HG03439 (cell line): ENCODE measurements around the gene SLC5A1.
"Not testable (repeated sequence)": the region's sequence is repeated elsewhere in the genome, so short reads cannot be mapped to it uniquely, and the experiment has no call there.

ENCODE experiments used
- ATAC-seq: cut with Tn5 transposase; IDR thresholded peaks from one replicate; pipeline ENCODE4 v1.9.1; 2021; ENCODE audit warnings: mild to moderate bottlenecking, moderate library complexity; ENCODE audit not compliant: unreplicated experiment

SLC5A1 gene

GRCh38 chr22:32083814-32084213 lies 40.8 kb downstream of the SLC5A1 start:
- no peak for ATAC-seq

DNA sequence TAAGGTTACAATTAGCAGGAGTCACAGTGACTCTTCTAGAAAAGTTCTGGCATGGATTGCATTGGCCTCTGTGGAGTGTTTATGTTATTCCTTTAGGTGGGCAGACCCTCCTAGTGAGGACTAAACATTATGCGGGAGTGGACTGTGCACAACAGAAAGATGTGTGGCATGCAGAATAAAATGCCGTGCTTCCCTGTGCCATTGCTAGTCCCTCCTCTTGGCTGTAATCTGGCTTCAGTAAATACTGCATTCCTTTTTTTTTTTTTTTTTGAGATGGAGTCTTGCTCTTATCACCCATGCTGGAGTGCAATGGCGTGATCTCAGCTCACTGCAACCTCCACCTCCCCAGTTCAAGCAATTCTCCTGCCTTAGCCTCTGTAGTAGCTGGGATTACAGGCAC lies 45.0 kb downstream of the SLC5A1 start:
- no peak for ATAC-seq

- ATAC-seq = no peak
These were observed 54.0 kb downstream of the SLC5A1 start for GRCh38 chr22:32097018-32097417.

GRCh38 chr22:32097881-32098499 lies 54.9 kb downstream of the SLC5A1 start:
- no peak for ATAC-seq

GRCh38 chr22:32100711-32101110 lies 57.6 kb downstream of the SLC5A1 start:
- no peak for ATAC-seq

DNA sequence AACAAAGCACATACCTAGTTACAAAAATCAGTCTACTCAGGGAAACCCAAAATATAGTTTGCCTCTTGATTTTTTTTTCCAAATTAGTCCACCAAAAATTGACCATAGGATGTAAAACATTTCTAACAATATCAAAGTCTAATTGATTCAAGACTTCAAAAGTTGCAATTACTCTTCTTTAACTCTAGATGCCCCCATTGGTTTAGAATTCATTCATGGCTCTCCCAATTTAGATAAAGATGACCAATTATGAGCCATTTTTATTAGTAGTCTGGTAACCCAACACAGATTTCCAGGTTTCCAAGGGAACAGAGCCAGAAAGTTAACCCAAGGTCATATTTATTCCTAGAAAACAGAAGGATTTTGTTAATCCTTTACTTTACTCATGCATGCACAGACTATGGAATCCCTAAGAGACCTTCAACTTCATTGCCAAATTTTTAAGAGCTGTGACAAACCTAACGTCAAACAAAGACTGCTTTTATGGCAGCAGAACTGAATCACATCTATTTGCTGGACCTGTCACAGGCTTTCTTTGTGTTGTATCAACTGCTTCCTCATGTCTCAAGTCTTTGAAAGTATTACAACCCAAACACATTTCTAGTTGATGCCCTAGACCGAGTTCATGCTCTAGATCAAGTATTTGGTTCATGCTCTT lies 60.7 kb downstream of the SLC5A1 start:
- no peak for ATAC-seq

GRCh38 chr22:32106930-32107329 lies 63.9 kb downstream of the SLC5A1 start:
- ATAC-seq = no peak

- no peak for ATAC-seq
These were observed 69.3 kb downstream of the SLC5A1 start for GRCh38 chr22:32112380-32112779.

DNA sequence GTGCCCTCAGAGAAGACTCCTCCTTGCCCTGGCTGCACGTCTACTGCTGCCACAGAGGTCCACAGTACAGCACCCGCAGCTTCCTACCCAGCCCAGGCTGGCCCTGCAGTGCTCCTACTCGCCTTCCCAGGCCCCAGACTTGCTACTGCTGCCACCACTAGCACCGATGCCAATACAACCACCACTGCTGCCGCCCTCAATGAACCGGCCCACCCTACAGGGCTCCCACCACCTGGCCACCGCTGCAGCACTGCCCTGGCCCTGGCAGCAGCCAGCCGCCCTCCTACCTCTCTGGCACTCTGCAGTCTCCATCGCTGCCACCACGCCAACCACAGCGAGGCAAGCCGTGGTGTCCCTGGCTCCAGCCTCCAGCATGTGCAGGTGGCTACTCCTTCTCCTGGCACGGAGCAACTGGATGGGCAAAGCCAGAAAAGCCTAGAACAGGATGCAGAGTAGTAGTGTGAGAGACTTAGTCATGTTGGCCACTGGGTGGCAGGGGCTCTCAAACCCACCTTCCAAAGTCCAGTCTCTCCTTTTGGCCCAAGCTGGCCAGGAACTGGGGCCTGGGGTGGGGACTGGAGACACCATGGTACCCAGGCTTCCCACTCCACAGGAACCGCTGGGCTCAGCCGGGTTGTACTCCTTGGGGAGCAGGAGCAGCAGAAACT lies 76.6 kb downstream of the SLC5A1 start:
- no peak for ATAC-seq

GRCh38 chr22:32120603-32121002 lies 77.5 kb downstream of the SLC5A1 start:
- no peak for ATAC-seq

DNA sequence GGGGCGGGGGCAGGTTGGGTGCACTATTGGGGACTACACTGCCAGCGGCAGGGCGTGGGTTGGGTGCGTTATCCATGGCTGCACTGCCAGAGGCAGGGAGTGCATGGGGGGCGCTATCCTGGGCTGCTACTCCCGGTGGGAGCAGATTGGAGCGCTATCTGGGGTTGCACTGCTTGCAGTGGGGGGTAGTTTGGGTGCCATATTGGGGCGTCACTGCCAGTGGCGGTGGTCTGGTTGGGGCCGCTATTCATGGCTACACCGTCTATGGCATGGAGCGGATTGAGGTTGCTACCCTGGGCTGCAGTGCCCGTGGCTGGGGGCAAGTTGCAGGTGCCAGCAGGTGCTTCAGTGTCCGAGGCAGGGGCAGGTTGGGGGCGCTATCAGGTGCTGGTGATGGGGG lies 79.8 kb downstream of the SLC5A1 start:
- ATAC-seq = no peak

GRCh38 chr22:32123657-32124056 lies 80.6 kb downstream of the SLC5A1 start:
- no peak for ATAC-seq

- no peak for ATAC-seq
These were observed 84.8 kb downstream of the SLC5A1 start for GRCh38 chr22:32127904-32128303.

- no peak for ATAC-seq
These were observed 87.4 kb downstream of the SLC5A1 start for GRCh38 chr22:32130464-32130863.

GRCh38 chr22:32132126-32132525 lies 89.1 kb downstream of the SLC5A1 start:
- no peak for ATAC-seq

DNA sequence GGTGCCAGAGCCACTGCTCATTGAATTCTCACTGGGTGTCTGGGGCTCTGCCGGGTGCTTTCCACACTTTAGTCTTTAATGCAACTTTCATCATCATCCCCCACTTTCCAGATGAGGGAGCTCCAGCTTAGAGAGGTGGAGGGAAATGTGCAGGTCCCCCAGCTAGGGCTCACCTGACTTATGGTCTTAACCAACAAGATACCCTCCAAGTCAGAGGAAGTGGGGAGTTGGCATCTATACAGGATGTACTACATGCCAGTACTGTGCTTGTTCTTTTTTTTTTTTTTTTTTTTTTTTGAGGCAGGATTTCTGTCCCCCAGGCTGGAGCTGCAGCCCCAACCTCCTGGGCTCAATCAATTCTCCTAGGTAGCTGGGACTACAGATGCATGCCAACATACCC lies 89.7 kb downstream of the SLC5A1 start:
- no peak for ATAC-seq

- ATAC-seq = not testable (repeated sequence)
These were observed 91.7 kb downstream of the SLC5A1 start for GRCh38 chr22:32134796-32135195.

DNA sequence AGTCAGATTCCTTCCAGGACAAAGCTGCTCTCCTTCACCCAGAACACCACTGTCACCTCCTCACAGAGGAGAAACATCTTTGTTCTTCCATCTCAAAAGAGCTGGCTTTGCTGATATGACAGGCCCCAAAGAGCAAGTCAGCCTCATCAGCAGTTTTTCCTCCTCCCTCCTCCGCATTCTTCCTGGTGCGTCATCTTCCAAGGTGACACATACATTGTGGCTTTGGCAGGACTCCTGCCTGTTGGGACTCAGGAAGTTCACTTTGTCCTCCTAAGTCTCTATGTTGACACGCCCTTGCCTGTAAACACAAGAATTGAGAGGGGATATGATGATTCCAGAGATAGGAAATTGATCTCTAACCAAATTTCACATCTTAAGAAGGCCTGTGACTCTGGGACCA lies 92.9 kb downstream of the SLC5A1 start:
- not testable (repeated sequence) for ATAC-seq

GRCh38 chr22:32136881-32137280 lies 93.8 kb downstream of the SLC5A1 start:
- not testable (repeated sequence) for ATAC-seq

DNA sequence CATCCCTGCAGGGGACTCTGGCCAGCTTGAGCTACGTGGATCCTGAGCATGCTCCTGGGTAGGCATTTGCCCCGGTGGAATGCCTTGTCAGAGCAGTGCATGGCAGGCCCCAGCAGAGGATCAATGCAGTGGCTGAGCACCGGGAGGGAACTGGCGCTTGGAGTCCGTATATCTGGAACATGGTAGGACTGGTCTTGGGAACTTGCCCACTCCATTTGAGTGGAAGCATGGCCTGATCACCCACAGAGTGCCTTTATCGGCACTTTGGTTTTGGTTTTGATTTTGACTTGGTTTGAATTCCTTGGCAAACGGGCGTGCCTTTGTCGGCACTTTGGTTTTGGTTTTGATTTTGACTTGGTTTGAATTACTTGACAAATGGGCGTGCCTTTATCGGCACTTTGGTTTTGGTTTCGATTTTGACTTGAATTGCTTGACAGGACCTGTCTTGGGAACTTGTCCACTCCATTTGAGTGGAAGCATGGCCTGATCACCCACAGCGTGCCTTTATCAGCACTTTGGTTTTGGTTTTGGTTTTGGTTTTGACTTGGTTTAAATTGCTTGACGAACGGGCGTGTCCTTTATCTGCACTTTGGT lies 94.8 kb downstream of the SLC5A1 start:
- not testable (repeated sequence) for ATAC-seq

GRCh38 chr22:32138576-32138975 lies 95.5 kb downstream of the SLC5A1 start:
- ATAC-seq = not testable (repeated sequence)

DNA sequence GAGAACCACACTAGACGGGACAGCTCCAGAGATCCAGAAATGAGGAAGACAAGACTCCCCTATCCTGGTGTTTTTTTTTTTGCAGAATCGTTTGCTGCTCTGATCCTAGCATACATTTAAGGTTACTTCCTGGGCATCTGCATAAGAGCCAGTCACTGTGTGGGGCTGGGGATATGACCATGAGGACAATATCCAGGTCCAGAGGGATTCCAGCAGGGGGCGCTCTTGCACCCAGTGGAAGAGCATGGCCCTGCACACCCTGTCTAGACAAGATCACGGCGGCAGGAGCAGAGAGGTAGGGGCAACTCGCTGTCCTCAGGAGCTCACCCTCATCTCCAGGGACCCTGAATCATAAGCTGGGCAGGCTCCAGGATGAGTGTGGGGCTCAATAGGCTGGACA lies 97.6 kb downstream of the SLC5A1 start:
- not testable (repeated sequence) for ATAC-seq
